Activated CD4-positive, alpha-beta T cell treated with anti-CD3 and anti-CD28 coated beads, Interleukin-2, amount 10 ng/mL, durations not matched to agents 7 days and 5 days (primary cell): Measurements from ENCODE around the gene MFSD6. TPM values are rescaled to one million over a fixed set of nuclear protein-coding genes. Genes with fewer than 3 reads are reported as not detected.
A peak's percentile ranks its signal among the peaks of the same experiment; 100 is the strongest.

Source experiments
- CTCF ChIA-PET: fragments of 350-600 bp; sonication (Branson Sonifier 250); formaldehyde crosslinking; loops from one replicate; lab custom pipeline; 2021; ENCODE audit warnings: antibody characterized with exemption; lab: Charles Lee
- POLR2A ChIA-PET: fragments of 350-600 bp; sonication (Branson Sonifier 250); formaldehyde crosslinking; loops from one replicate; lab custom pipeline; 2021; ENCODE audit warnings: antibody characterized with exemption; lab: Charles Lee
- DNase-seq: peaks from one replicate; pipeline ENCODE4 v3.0.0-alpha.2; 2020
- H3K27ac Mint-ChIP-seq: one replicate; pipeline ENCODE4 v1.8.0; 2021; ENCODE audit warnings: mild to moderate bottlenecking, moderate library complexity, mixed read lengths
- H3K27me3 Mint-ChIP-seq: one replicate; pipeline ENCODE4 v1.8.0; 2021; ENCODE audit warnings: mixed read lengths
- H3K36me3 Mint-ChIP-seq: one replicate; pipeline ENCODE4 v1.8.0; 2021; ENCODE audit warnings: low read depth, mixed read lengths
- H3K4me1 Mint-ChIP-seq: one replicate; pipeline ENCODE4 v1.8.0; 2021; ENCODE audit warnings: mixed read lengths
- H3K4me3 Mint-ChIP-seq: one replicate; pipeline ENCODE4 v1.8.0; 2021; ENCODE audit warnings: mild to moderate bottlenecking, moderate library complexity, mixed read lengths
- H3K9me3 Mint-ChIP-seq: one replicate; pipeline ENCODE4 v1.8.0; 2021; ENCODE audit warnings: mixed read lengths
- total RNA-seq, 2 experiments: library from RNA; stranded (reverse); gene quantifications; one replicate each; pipeline ENCODE4 v1.2.3, GENCODE V29; 2021

The MFSD6 gene
- total RNA-seq, 2 experiments from 2014 or later, result 42.3 to 42.8 TPM

- H3K27me3 Mint-ChIP-seq, result no peaks in the 10 kb centered on the region
- DNase-seq, result no peak
- H3K4me3 Mint-ChIP-seq, result no peak overlapping the region
- H3K4me1 Mint-ChIP-seq, result peaks cover 54% of the 10 kb centered on the region
- POLR2A ChIA-PET, result no interaction called here
- H3K9me3 Mint-ChIP-seq, result no peaks in the 10 kb centered on the region
- H3K27ac Mint-ChIP-seq, result no peak overlapping the region
- H3K36me3 Mint-ChIP-seq, result peaks cover 70% of the 10 kb centered on the region
- CTCF ChIA-PET, result no interaction called here
Observed at GRCh38 chr2:190517468-190517867, 109.3 kb downstream of the MFSD6 start.

DNA sequence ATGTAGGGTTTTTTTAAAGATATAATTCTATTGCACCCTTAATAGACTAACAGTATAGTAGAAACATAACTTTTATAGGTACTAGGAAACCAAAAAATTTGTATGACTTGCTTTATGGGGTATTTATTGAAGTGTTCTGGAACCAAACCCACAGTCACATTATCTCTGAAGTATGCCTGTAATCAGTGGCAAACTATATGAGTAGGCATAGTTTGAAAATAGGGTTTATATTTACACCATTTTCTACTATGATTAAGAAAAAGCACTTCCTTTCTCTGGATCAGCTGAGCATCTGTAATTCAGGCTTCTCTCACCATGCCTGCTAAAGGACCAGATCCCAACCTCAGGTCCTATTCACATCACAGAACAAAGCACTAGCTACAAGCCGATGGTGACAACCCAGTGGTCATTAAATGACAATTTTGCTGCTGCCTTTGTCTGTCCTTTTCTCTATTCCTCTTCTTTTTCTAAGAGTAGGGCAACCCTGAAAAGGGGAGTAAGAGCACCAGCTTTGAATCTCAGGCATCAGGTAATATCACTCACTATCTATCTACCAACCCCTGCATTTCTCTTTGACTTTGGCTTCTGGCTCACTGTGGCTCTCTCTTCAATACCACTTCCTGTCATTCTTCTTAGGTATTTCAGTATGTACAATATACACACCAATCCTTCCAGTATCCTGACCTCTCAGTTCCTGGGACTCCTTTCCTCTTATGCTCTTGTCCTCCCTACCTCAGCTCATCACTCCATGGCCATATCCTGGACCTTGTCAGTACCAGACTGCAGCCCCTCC lies 112.0 kb downstream of the MFSD6 start:
- H3K4me1 Mint-ChIP-seq, result peaks cover 47% of the 10 kb centered on the region
- ChIA-PET POLR2A (no interaction called here), CTCF (interaction anchor here (1.4 kb wide), 1 partner anchor 10 kb away, joined by 4 read pairs; no protein-coding TSS in a partner anchor)
- H3K27ac Mint-ChIP-seq, result peak overlapping the region; percentile 11
- H3K36me3 Mint-ChIP-seq, result peaks cover 62% of the 10 kb centered on the region
- peak; percentile 21 for DNase-seq
- H3K27me3 Mint-ChIP-seq, result no peaks in the 10 kb centered on the region
- no peaks in the 10 kb centered on the region for H3K9me3 Mint-ChIP-seq
- H3K4me3 Mint-ChIP-seq, result no peak overlapping the region

DNA sequence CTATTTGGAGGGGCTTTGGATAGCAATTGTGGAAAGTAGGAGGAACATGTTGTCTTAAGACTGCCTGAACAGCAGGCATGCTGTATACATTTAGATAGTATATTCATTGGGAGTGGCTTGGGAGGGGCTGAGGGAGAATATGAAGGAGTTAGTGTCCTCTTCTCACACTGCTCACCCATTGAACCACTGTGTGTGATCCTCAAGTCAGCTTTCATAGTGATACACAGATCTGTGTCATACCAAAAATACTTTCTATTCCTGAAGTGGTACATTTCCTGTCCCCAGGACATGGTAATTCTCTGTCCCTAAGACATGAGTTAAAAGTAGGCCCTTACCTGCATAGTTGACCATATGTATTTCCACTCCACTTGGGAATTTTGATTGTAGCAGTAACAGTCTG lies 116.8 kb downstream of the MFSD6 start:
- H3K4me1 Mint-ChIP-seq, result peaks cover 54% of the 10 kb centered on the region
- no peak overlapping the region for H3K4me3 Mint-ChIP-seq

GRCh38 chr2:190526105-190526750 lies 118.1 kb downstream of the MFSD6 start:
- peaks cover 54% of the 10 kb centered on the region for H3K4me1 Mint-ChIP-seq
- H3K27ac Mint-ChIP-seq, result no peak overlapping the region
- no peaks in the 10 kb centered on the region for H3K27me3 Mint-ChIP-seq
- no peaks in the 10 kb centered on the region for H3K9me3 Mint-ChIP-seq
- H3K4me3 Mint-ChIP-seq, result no peak overlapping the region
- ChIA-PET POLR2A (no interaction called here), CTCF (no interaction called here)
- DNase-seq, result no peak
- peaks cover 43% of the 10 kb centered on the region for H3K36me3 Mint-ChIP-seq

More for the DNA sequence above, 116.8 kb downstream of the MFSD6 start:
- H3K27me3 Mint-ChIP-seq, result no peaks in the 10 kb centered on the region
- CTCF ChIA-PET, result no interaction called here
- POLR2A ChIA-PET, result no interaction called here
- peaks cover 55% of the 10 kb centered on the region for H3K36me3 Mint-ChIP-seq
- no peak for DNase-seq
- no peak overlapping the region for H3K27ac Mint-ChIP-seq
- no peaks in the 10 kb centered on the region for H3K9me3 Mint-ChIP-seq

DNA sequence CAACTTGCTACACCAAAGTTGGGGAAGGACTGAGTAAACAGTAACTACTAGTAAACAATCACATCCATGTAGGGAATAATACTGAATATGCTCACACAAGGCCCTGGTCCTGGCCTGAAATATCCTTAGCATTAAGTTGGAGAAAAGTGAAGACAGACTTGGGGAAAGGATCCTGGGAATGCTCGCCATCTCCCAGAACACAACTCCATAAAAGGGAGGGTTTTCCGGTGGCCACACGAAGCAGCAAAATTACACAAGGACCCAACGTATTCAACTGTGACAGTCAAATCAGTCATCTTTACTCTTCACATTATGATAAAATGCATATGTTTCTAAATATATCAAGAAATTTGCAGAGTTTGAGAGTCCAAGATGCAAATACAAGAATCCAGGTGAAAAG lies 119.1 kb downstream of the MFSD6 start:
- Mint-ChIP-seq H3K36me3 (peaks cover 40% of the 10 kb centered on the region), H3K27me3 (no peaks in the 10 kb centered on the region), H3K4me1 (peaks cover 55% of the 10 kb centered on the region), H3K4me3 (no peak overlapping the region), H3K9me3 (no peaks in the 10 kb centered on the region), H3K27ac (no peak overlapping the region)
- POLR2A ChIA-PET, result no interaction called here
- CTCF ChIA-PET, result no interaction called here
- no peak for DNase-seq

GRCh38 chr2:190527918-190528317 lies 119.8 kb downstream of the MFSD6 start:
- H3K9me3 Mint-ChIP-seq, result no peaks in the 10 kb centered on the region
- H3K4me3 Mint-ChIP-seq, result no peak overlapping the region
- H3K27me3 Mint-ChIP-seq, result no peaks in the 10 kb centered on the region
- DNase-seq, result no peak
- POLR2A ChIA-PET, result no interaction called here
- H3K36me3 Mint-ChIP-seq, result peaks cover 33% of the 10 kb centered on the region
- H3K4me1 Mint-ChIP-seq, result peaks cover 62% of the 10 kb centered on the region
- CTCF ChIA-PET, result no interaction called here
- H3K27ac Mint-ChIP-seq, result no peak overlapping the region

DNA sequence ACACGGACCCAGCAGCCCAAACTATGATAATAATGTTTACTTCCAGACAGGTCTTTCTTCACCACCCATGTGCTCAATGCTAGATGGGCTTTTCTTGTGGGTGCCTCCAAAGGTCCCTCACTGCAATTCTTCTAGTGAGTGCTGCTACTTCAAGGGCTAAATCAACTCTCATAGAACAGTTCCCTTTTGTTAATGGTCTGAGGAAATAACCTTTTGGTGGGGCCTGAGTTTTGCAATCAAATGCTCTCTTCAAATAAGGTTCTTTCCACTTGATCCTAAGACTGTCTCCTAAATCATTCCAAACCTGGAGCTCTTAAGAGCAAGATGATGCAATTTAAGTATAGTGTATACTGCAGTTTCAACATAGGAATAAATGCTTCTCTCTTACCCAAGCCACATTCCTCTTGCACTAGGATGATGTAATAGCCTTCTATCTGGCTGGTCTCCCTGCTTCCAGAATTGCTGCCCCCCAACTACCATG lies 120.4 kb downstream of the MFSD6 start:
- H3K9me3 Mint-ChIP-seq, result no peaks in the 10 kb centered on the region
- ChIA-PET POLR2A (no interaction called here), CTCF (no interaction called here)

DNA sequence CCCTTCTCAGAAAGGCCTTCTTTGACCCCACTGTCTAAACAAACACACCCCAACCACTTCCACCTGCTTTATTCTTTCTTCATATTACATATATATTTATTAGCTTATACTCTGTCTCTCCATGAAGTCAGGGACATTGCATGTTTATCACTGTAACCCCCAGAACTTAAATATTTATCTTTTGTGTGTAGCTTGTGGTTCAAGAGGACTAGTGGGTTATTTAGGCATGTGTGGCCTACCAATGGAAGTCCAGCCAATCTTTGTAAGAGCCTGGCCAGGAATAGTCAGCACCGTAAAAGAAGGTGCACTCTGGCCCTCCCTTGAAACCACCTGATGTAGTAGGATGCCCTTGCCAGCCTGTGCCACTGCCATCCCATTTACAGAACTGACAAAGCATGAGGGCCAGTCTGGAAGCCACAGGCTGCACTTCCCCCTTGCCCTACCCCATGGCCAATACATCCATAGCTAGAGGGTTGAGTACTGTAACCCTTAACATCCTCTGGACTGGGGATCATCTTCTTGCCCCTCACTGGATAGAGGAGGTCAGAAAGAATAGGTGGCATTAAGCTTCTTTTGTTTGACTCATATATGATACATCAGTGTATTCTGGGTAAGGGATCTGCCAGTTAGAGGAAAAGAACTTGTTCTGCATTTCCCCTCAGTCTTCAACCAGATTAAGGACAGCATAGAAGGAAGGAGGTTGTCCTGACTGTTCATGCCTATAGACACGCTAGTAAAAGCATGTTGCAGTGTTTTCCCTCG lies 121.5 kb downstream of the MFSD6 start:
- no peak overlapping the region for H3K4me3 Mint-ChIP-seq
- peaks cover 73% of the 10 kb centered on the region for H3K4me1 Mint-ChIP-seq

More for the DNA sequence above, 120.4 kb downstream of the MFSD6 start:
- Mint-ChIP-seq H3K27me3 (no peaks in the 10 kb centered on the region), H3K4me3 (no peak overlapping the region), H3K27ac (no peak overlapping the region), H3K4me1 (peaks cover 68% of the 10 kb centered on the region), H3K36me3 (peaks cover 33% of the 10 kb centered on the region)
- DNase-seq, result no peak

DNA sequence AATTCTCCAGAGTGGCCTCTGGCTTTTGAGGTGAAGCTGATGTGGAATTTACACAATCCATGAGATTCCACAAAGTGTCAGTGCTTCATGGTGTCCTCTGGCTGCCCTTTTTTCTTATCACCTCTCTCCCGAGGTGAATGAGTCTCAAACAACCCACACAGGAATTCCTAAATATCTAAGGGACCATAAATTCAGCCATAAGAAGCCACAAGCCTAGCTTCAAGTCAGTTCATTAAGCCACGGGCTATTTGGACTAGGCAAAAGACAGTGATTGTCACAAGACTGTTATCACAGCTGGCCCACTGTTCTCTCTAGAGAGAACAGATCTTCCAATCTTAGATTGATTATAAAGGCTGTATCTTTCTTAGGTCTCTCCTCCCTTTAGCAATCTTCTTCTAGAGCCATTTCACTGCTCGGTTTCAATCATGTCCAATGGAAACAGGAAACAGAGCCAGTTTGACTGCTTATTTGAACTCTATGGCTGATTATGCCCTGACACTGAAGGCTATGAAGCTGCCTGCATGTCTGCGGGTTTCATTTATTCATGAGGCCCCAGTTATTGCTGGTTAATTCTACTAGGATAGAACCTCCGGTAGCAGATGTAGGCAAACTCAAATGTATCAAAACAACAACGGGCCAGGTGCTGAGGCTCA lies 122.2 kb downstream of the MFSD6 start:
- ChIA-PET POLR2A (no interaction called here), CTCF (interaction anchor here (1.0 to 1.3 kb wide), 3 partner anchors 10 to 710 kb away, joined by 3 to 4 read pairs (median 3); no protein-coding TSS in a partner anchor)
- no peak for DNase-seq
- Mint-ChIP-seq H3K9me3 (no peaks in the 10 kb centered on the region), H3K36me3 (peaks cover 25% of the 10 kb centered on the region), H3K27me3 (no peaks in the 10 kb centered on the region), H3K4me1 (peaks cover 71% of the 10 kb centered on the region), H3K27ac (no peak overlapping the region), H3K4me3 (no peak overlapping the region)

More for the DNA sequence above, 121.5 kb downstream of the MFSD6 start:
- Mint-ChIP-seq H3K36me3 (peaks cover 29% of the 10 kb centered on the region), H3K27me3 (no peaks in the 10 kb centered on the region), H3K9me3 (no peaks in the 10 kb centered on the region), H3K27ac (peak overlapping the region; percentile 37)
- CTCF ChIA-PET, result interaction anchor here (1.0 to 1.3 kb wide), 3 partner anchors 10 to 709 kb away, joined by 3 to 4 read pairs (median 3); no protein-coding TSS in a partner anchor
- DNase-seq, result no peak
- POLR2A ChIA-PET, result no interaction called here

- H3K4me1 Mint-ChIP-seq, result peaks cover 69% of the 10 kb centered on the region
- H3K27me3 Mint-ChIP-seq, result no peaks in the 10 kb centered on the region
- no peak for DNase-seq
- ChIA-PET POLR2A (no interaction called here), CTCF (interaction anchor here (1.0 kb wide), 1 partner anchor 118 kb away, joined by 3 read pairs; no protein-coding TSS in a partner anchor)
- peak overlapping the region; percentile 100 for H3K27ac Mint-ChIP-seq
- peaks cover 10% of the 10 kb centered on the region for H3K9me3 Mint-ChIP-seq
- H3K4me3 Mint-ChIP-seq, result peak overlapping the region; percentile 94
- peaks cover 31% of the 10 kb centered on the region for H3K36me3 Mint-ChIP-seq
Observed at GRCh38 chr2:190532581-190532980, 124.4 kb downstream of the MFSD6 start.

DNA sequence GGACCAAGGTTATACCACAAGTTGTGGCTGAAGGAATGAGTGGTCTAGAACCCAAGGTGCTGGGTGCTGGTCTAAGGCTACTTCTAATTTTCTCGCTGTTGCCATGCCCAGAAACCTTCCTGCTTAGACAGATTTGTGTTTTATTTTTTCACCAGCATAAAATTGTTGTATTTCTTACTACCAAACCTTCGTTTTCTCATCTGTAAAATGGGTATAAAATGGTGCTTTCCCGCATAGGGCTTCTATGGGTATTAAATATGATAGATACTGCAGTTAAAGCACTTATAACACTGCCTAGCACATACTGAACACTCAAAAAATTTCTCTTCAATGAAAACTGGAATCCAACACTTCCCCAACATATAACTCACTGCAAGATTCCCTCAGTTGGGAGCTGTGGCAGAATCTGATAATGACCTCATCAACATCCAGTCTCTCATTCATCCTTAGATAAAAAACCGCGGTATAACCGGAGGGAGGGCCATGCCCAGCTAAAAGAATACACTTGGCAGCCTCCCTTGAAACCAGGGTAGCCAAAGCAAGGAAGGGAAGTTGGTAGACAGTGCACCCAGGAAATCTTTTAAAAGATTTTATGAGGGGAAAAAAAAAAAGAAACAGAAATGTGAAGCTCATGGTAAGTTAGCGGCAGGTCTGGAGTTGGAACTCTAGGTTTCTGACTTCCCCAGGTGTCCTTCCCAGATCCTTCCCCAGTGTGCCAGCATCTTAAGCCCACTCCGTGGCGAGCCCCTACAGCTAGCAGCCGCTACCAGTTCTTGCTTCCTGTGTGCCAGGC lies 125.2 kb downstream of the MFSD6 start:
- Mint-ChIP-seq H3K27me3 (no peaks in the 10 kb centered on the region), H3K4me3 (peak overlapping the region; percentile 94), H3K9me3 (peaks cover 15% of the 10 kb centered on the region), H3K36me3 (peaks cover 37% of the 10 kb centered on the region), H3K27ac (peak overlapping the region; percentile 100), H3K4me1 (peaks cover 68% of the 10 kb centered on the region)
- DNase-seq, result peak; percentile 16
- POLR2A ChIA-PET, result no interaction called here
- CTCF ChIA-PET, result interaction anchor here (0.9 to 1.1 kb wide), 5 partner anchors 18 to 317 kb away, joined by 3 to 4 read pairs (median 3); no protein-coding TSS in a partner anchor
